PC-9 (cell line): ENCODE data around the gene FOXD2. TPM values are rescaled to one million over a fixed set of nuclear protein-coding genes. Genes with fewer than 3 reads are reported as not detected.
"Not testable (repeated sequence)": the region's sequence is repeated elsewhere in the genome, so short reads cannot be mapped to it uniquely, and the experiment has no call there.

Experiments used
- BruUV-seq: library from RNA; stranded (reverse); fragments of 400-500 nt; replicated peaks from 2 replicates; lab custom pipeline; 2021; lab: Mats Ljungman, UMichigan
- CTCF ChIA-PET: fragments of 300-600 bp; sonication (Branson Sonifier 250); formaldehyde crosslinking; loops from one replicate; lab custom pipeline; 2022; ENCODE audit warnings: antibody characterized with exemption; lab: Charles Lee
- POLR2A ChIA-PET: fragments of 300-600 bp; sonication (Branson Sonifier 250); formaldehyde crosslinking; loops from one replicate; lab custom pipeline; 2022; ENCODE audit warnings: antibody characterized with exemption; ENCODE audit not compliant: unreplicated experiment; lab: Charles Lee
- DNase-seq, 2 experiments: peaks; one replicate each; pipeline versions ENCODE4 v3.0.0 to v3.0.0-alpha.2; 2015 to 2022; ENCODE audit warnings: mixed read lengths in 1 of 2
- H2AFZ ChIP-seq: fragments of 200-600 bp; sonication (generic); 2 replicates; pipeline ENCODE4 v1.8.1; 2017; ENCODE audit warnings: antibody characterized with exemption
- H3F3A ChIP-seq: fragments of 200-600 bp; sonication (generic); 2 replicates; pipeline ENCODE4 v1.8.1; 2017; ENCODE audit warnings: antibody characterized with exemption, mild to moderate bottlenecking, low read depth; ENCODE audit not compliant: insufficient read depth
- H3K27ac ChIP-seq: fragments of 200-600 bp; sonication (generic); 2 replicates; pipeline ENCODE4 v1.6.1; 2016; ENCODE audit warnings: mixed run types
- H3K27me3 ChIP-seq: fragments of 200-600 bp; sonication (generic); 2 replicates; pipeline ENCODE4 v1.6.1; 2016; ENCODE audit warnings: low read depth, mixed run types; ENCODE audit not compliant: insufficient read depth
- H3K36me3 ChIP-seq: fragments of 200-600 bp; sonication (generic); 2 replicates; pipeline ENCODE4 v1.6.1; 2016; ENCODE audit warnings: low read depth, mixed run types
- H3K4me1 ChIP-seq: fragments of 200-600 bp; sonication (generic); replicated peaks from 2 replicates; pipeline ENCODE4 v1.6.1; 2016; ENCODE audit warnings: mixed run types; ENCODE audit not compliant: insufficient read depth
- H3K4me2 ChIP-seq: fragments of 200-600 bp; sonication (generic); 2 replicates; pipeline ENCODE4 v1.6.1; 2017; ENCODE audit warnings: mixed run types
- H3K4me3 ChIP-seq: fragments of 200-600 bp; sonication (generic); 2 replicates; pipeline ENCODE4 v1.6.1; 2016; ENCODE audit warnings: mixed run types
- H3K79me2 ChIP-seq: fragments of 200-600 bp; sonication (generic); 2 replicates; pipeline ENCODE4 v1.6.1; 2017; ENCODE audit warnings: low read depth, mixed run types
- H3K9me2 ChIP-seq: fragments of 200-600 bp; sonication (generic); 2 replicates; pipeline ENCODE4 v1.8.1; 2017; ENCODE audit warnings: mild to moderate bottlenecking; ENCODE audit not compliant: insufficient read depth
- H3K9me3 ChIP-seq: fragments of 200-600 bp; sonication (generic); 2 replicates; pipeline ENCODE4 v1.8.1; 2016; ENCODE audit warnings: low read depth; ENCODE audit not compliant: insufficient read depth
- H4K20me1 ChIP-seq: fragments of 200-600 bp; sonication (generic); 2 replicates; pipeline ENCODE4 v1.8.1; 2017; ENCODE audit not compliant: insufficient read depth
- CTCF ChIP-seq: fragments of 200-600 bp; sonication (generic); conservative IDR thresholded peaks from 2 replicates; pipeline ENCODE4 v1.6.1; 2017; ENCODE audit warnings: mixed run types, antibody characterized with exemption, mild to moderate bottlenecking, moderate library complexity
- EZH2 ChIP-seq: fragments of 200-600 bp; sonication (generic); IDR thresholded peaks from 2 replicates; pipeline ENCODE4 v1.8.0; 2017; ENCODE audit warnings: antibody characterized with exemption, low read depth
- intact Hi-C: fragments of 100-400 bp; cut with micrococcal nuclease; formaldehyde crosslinking; loops from one replicate; pipeline ENCODE4 v1.10.0; 2022; ENCODE audit not compliant: unreplicated experiment
- total RNA-seq: library from RNA; stranded (reverse); gene quantifications from 2 replicates; pipeline ENCODE4 v1.2.3, GENCODE V29; 2021

The FOXD2 gene
- total RNA-seq, 1 experiment from 2014 or later = 0.35 TPM

GRCh38 chr1:47452426-47452825, 14.6 kb downstream of the FOXD2 start:
- no peaks in the 10 kb centered on the region for H3K4me1 ChIP-seq
- no peaks in the 10 kb centered on the region for H4K20me1 ChIP-seq
- H3K4me2 ChIP-seq = no peak overlapping the region
- no peak overlapping the region for H3K4me3 ChIP-seq
- no peaks in the 10 kb centered on the region for H3K9me3 ChIP-seq
- intact Hi-C loops = loop anchor here (5.0 kb wide), 1 partner anchor 275 kb away; no protein-coding TSS in a partner anchor
- no peaks in the 10 kb centered on the region for H3F3A ChIP-seq
- no peak for DNase-seq
- CTCF ChIA-PET = no interaction called here
- H3K36me3 ChIP-seq = no peaks in the 10 kb centered on the region
- no TSS peak for BruUV-seq
- no peaks in the 10 kb centered on the region for H3K27me3 ChIP-seq
- H2AFZ ChIP-seq = no peak overlapping the region
- POLR2A ChIA-PET = no interaction called here
- TF ChIP-seq CTCF (no peak), EZH2 (no peak)
- H3K79me2 ChIP-seq = no peaks in the 10 kb centered on the region
- H3K9me2 ChIP-seq = no peaks in the 10 kb centered on the region
- H3K27ac ChIP-seq = no peak overlapping the region

GRCh38 chr1:47453910-47454309, 16.1 kb downstream of the FOXD2 start:
- H3K27me3 ChIP-seq, CTCF ChIA-PET, POLR2A ChIA-PET: not testable (repeated sequence)

DNA sequence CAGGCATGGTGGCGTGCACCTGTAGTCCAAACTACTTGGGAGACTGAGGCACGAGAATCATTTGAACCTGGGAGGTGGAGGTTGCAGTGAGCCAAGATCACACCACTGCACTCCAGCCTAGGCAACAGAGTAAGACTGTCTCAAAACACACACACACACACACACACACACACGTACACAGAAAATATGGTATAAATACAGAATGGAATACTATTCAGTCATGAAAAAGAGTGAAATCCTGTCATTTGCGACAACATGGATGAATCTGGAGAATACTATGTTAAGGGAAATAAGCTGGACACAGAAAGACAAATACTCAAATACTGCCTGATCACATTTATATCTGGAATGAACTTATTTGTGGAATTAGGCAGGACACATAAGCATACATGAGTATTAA, 18.4 kb downstream of the FOXD2 start:
- intact Hi-C loops = no loop called here
- ChIA-PET POLR2A (no interaction called here), CTCF (no interaction called here)
- Histone ChIP-seq H3K9me2 (no peaks in the 10 kb centered on the region), H3K4me3 (no peak overlapping the region), H3K79me2 (no peaks in the 10 kb centered on the region), H3K4me1 (no peaks in the 10 kb centered on the region), H3K36me3 (no peaks in the 10 kb centered on the region), H3F3A (no peaks in the 10 kb centered on the region), H3K27me3 (peaks cover 17% of the 10 kb centered on the region), H4K20me1 (no peaks in the 10 kb centered on the region), H3K27ac (no peak overlapping the region), H3K9me3 (no peaks in the 10 kb centered on the region), H3K4me2 (no peak overlapping the region), H2AFZ (no peak overlapping the region)
- no TSS peak for BruUV-seq
- no peak for TF ChIP-seq EZH2
- no peak for TF ChIP-seq CTCF
- no peak for DNase-seq

More at GRCh38 chr1:47453910-47454309, 16.1 kb downstream of the FOXD2 start:
- not testable (repeated sequence) for BruUV-seq, H3K4me1 ChIP-seq, H2AFZ ChIP-seq, H3K9me2 ChIP-seq, H3K4me2 ChIP-seq, H3F3A ChIP-seq, H3K27ac ChIP-seq, H3K4me3 ChIP-seq, H3K36me3 ChIP-seq, H3K9me3 ChIP-seq, H3K79me2 ChIP-seq, H4K20me1 ChIP-seq
- intact Hi-C loops = loop anchor here (5.0 kb wide), 1 partner anchor 273 kb away; no protein-coding TSS in a partner anchor
- peak in 1 of 2 experiments; percentile 47 for DNase-seq

GRCh38 chr1:47457547-47457946, 19.7 kb downstream of the FOXD2 start:
- H3K36me3 ChIP-seq, H3K79me2 ChIP-seq, CTCF ChIA-PET, H3K4me2 ChIP-seq, DNase-seq, H3K27ac ChIP-seq, H2AFZ ChIP-seq, H3F3A ChIP-seq, H4K20me1 ChIP-seq, H3K4me3 ChIP-seq, H3K9me3 ChIP-seq, H3K9me2 ChIP-seq, POLR2A ChIA-PET, H3K4me1 ChIP-seq, intact Hi-C loops, BruUV-seq: not testable (repeated sequence)
- H3K27me3 ChIP-seq = peaks cover 28% of the 10 kb centered on the region
